SJSA1 (cell line): ENCODE data around the gene UQCRFS1. TPM values are rescaled to one million over a fixed set of nuclear protein-coding genes. Genes with fewer than 3 reads are reported as not detected.

Experiments
- DNase-seq, 2 experiments: peaks; one replicate each; pipeline ENCODE4 v3.0.0-alpha.2; 2015 to 2020; ENCODE audit warnings: low spot score in 2 of 2, low read depth in 1 of 2
- H3K27ac ChIP-seq: fragments of 250-450 bp; sonication (Bioruptor Pico); 2 replicates; pipeline ENCODE4 v1.5.1; 2020; ENCODE audit warnings: mild to moderate bottlenecking, moderate library complexity
- H3K27me3 ChIP-seq: fragments of 250-450 bp; sonication (Bioruptor Pico); replicated peaks from 2 replicates; pipeline ENCODE4 v1.5.1; 2020; ENCODE audit warnings: mild to moderate bottlenecking, moderate library complexity
- H3K36me3 ChIP-seq: fragments of 250-450 bp; sonication (Bioruptor Pico); 2 replicates; pipeline ENCODE4 v1.5.1; 2020; ENCODE audit warnings: mild to moderate bottlenecking
- H3K4me1 ChIP-seq: fragments of 250-450 bp; sonication (Bioruptor Pico); replicated peaks from 2 replicates; pipeline ENCODE4 v1.6.1; 2021; ENCODE audit warnings: mild to moderate bottlenecking
- H3K4me3 ChIP-seq: fragments of 250-450 bp; sonication (Bioruptor Pico); 2 replicates; pipeline ENCODE4 v1.5.1; 2020; ENCODE audit warnings: mild to moderate bottlenecking
- H3K9me3 ChIP-seq: fragments of 250-450 bp; sonication (Bioruptor Pico); replicated peaks from 2 replicates; pipeline ENCODE4 v1.5.1; 2020; ENCODE audit warnings: mild to moderate bottlenecking
- total RNA-seq: library from RNA; depleted of rRNA; stranded (reverse); fragments of >200 nt; shearing (Covaris generic); gene quantifications from 2 replicates; pipeline ENCODE4 v1.2.3, GENCODE V29; 2014

UQCRFS1 gene
- total RNA-seq, 1 experiment from 2014 or later: 41.5 TPM

DNA sequence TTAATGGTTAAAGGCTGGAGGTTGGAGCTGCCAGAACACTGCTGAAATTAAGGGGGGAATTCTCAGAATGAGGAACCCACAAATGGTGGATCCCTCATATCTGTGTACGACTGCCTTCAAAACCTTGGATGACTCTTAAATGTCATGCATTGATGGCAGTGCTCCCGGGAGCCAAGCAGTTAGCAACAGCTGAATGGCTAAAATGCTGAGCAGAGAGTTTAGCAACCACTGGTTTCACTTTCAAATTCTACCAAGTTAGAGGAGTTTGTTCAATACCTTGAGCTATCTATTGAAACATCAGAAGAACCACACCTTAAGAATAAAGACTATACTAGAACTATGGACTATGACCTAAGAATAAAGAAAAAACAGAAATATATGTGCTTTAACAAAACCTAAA is 41.4 kb downstream of the UQCRFS1 start:
- no peaks in the 10 kb centered on the region for H3K9me3 ChIP-seq
- H3K4me3 ChIP-seq: no peak overlapping the region
- no peaks in the 10 kb centered on the region for H3K4me1 ChIP-seq
- no peaks in the 10 kb centered on the region for H3K27me3 ChIP-seq
- DNase-seq: no peak
- H3K27ac ChIP-seq: no peak overlapping the region
- H3K36me3 ChIP-seq: no peaks in the 10 kb centered on the region

DNA sequence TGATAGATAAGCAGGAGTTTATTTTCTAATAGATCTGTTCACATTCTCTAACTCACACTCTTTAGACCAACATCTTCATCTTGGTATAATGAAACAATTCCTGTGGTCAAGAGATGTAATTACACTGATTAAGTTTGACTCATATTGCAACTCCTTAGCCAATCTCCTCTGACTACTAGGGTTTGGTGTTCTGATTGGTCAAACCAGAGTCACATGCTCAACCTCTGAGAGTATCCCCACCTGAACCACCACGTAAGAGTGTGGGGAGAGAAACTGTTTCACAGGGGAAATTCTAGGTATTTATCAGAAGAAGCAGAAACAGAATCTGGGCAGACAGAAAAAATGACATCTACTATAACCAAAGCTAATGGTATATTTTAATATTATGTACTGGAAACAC is 42.4 kb downstream of the UQCRFS1 start:
- Histone ChIP-seq H3K36me3 (no peaks in the 10 kb centered on the region), H3K27ac (no peak overlapping the region), H3K9me3 (no peaks in the 10 kb centered on the region), H3K4me1 (no peaks in the 10 kb centered on the region), H3K27me3 (no peaks in the 10 kb centered on the region), H3K4me3 (no peak overlapping the region)
- DNase-seq: no peak

DNA sequence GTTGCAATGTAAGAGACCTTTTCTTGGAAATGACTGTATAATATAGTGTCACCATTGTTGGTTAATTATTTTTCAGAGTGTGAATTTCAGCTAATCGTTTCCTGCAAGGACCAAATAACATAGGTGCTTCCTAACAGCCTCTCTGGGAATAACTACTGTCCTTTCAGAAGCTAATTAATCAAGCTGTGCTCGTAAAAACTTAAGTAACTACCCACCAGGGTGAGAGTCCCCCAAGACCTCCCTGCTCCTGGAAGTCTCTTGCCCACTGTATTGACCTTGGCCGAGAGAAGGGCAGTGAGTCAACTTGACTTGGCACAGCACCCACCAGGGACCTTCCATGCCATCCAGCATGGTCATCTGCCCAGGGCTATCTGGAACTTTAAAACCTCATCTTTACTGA is 50.3 kb downstream of the UQCRFS1 start:
- Histone ChIP-seq H3K27ac (no peak overlapping the region), H3K9me3 (0 out of 2 replicates have a peak, but pooled peaks cover 2% of the 10 kb centered on the region), H3K4me1 (no peaks in the 10 kb centered on the region), H3K4me3 (no peak overlapping the region), H3K36me3 (no peaks in the 10 kb centered on the region), H3K27me3 (no peaks in the 10 kb centered on the region)
- DNase-seq: no peak

DNA sequence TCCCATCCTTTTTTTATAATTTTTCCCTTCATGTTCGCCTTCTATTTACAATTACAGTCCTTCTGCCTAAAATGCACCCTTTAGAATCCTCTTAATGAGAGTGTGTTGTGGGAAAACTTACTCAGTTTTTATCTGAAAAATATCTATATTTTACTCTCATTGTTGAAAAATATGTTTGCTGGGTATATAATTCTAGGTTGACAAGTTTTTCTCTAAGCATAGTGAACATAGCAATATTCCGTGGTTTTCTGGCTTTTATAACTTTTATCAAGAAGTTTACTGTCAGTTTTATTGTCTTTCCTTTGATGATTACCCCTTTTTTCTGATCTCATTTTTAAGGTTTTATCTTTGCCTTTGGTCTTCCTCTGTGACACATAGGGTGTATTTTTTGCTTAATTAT is 57.3 kb downstream of the UQCRFS1 start:
- Histone ChIP-seq H3K4me3 (no peak overlapping the region), H3K36me3 (no peaks in the 10 kb centered on the region), H3K4me1 (no peaks in the 10 kb centered on the region), H3K27ac (no peak overlapping the region), H3K27me3 (no peaks in the 10 kb centered on the region), H3K9me3 (0 out of 2 replicates have a peak, but pooled peaks cover 9% of the 10 kb centered on the region)
- no peak for DNase-seq
